NT2/D1 (cell line): ENCODE measurements around the gene DPP9.

Source experiments
- DNase-seq: peaks from one replicate; pipeline ENCODE4 v3.0.0-alpha.2; 2011; ENCODE audit warnings: low read depth, low spot score
- H3K27me3 ChIP-seq: 2 replicates; pipeline ENCODE4 v1.6.0; 2011; ENCODE audit warnings: mild to moderate bottlenecking; ENCODE audit not compliant: insufficient read length, insufficient read depth
- H3K36me3 ChIP-seq: 2 replicates; pipeline ENCODE4 v1.6.1; 2011; ENCODE audit warnings: mild to moderate bottlenecking, low read length, mixed read lengths; ENCODE audit not compliant: insufficient read depth, insufficient read length
- H3K4me1 ChIP-seq: 2 replicates; pipeline ENCODE4 v1.5.1; 2011; ENCODE audit not compliant: insufficient read depth, insufficient read length
- H3K4me3 ChIP-seq: 2 replicates; pipeline ENCODE4 v1.5.1; 2011; ENCODE audit warnings: low read depth; ENCODE audit not compliant: insufficient read length
- H3K9ac ChIP-seq: 2 replicates; pipeline ENCODE4 v1.6.0; 2011; ENCODE audit warnings: low read depth; ENCODE audit not compliant: insufficient read length
- H3K9me3 ChIP-seq: 2 replicates; pipeline ENCODE4 v1.5.1; 2011; ENCODE audit warnings: mild to moderate bottlenecking, low read length; ENCODE audit not compliant: insufficient read depth
- SUZ12 ChIP-seq: IDR thresholded peaks from 2 replicates; pipeline ENCODE4 v1.6.1; 2011; ENCODE audit not compliant: insufficient read length, insufficient read depth; ENCODE audit errors: extremely low read depth
- YY1 ChIP-seq: IDR thresholded peaks from 2 replicates; pipeline ENCODE4 v1.6.1; 2011; ENCODE audit not compliant: insufficient read length, insufficient read depth
- ZNF274 ChIP-seq: IDR thresholded peaks from 2 replicates; pipeline ENCODE4 v1.6.1; 2011; ENCODE audit warnings: mild to moderate bottlenecking, low read depth, low read length

The DPP9 gene

GRCh38 chr19:4647676-4648644, 75.7 kb downstream of the DPP9 start:
- DNase-seq = no peak
- H3K9ac ChIP-seq = peak overlapping the region; percentile 57
- peaks cover 20% of the 10 kb centered on the region for H3K4me1 ChIP-seq
- H3K36me3 ChIP-seq = peaks cover 22% of the 10 kb centered on the region
- no peaks in the 10 kb centered on the region for H3K9me3 ChIP-seq
- no peak overlapping the region for H3K4me3 ChIP-seq
- no peak for TF ChIP-seq ZNF274
- no peak for TF ChIP-seq YY1
- TF ChIP-seq SUZ12 = no peak
- no peaks in the 10 kb centered on the region for H3K27me3 ChIP-seq

- H3K9me3 ChIP-seq = no peaks in the 10 kb centered on the region
- peaks cover 20% of the 10 kb centered on the region for H3K4me1 ChIP-seq
- H3K27me3 ChIP-seq = no peaks in the 10 kb centered on the region
- peaks cover 9% of the 10 kb centered on the region for H3K36me3 ChIP-seq
- H3K4me3 ChIP-seq = no peak overlapping the region
- no peak for DNase-seq
- TF ChIP-seq ZNF274 (no peak), YY1 (no peak), SUZ12 (no peak)
- H3K9ac ChIP-seq = no peak overlapping the region
Measured at GRCh38 chr19:4645718-4646117, 77.9 kb downstream of the DPP9 start.

- Histone ChIP-seq H3K36me3 (peaks cover 2% of the 10 kb centered on the region), H3K4me3 (no peak overlapping the region), H3K4me1 (peaks cover 14% of the 10 kb centered on the region), H3K9me3 (no peaks in the 10 kb centered on the region), H3K9ac (no peak overlapping the region), H3K27me3 (no peaks in the 10 kb centered on the region)
- TF ChIP-seq ZNF274 (no peak), SUZ12 (no peak), YY1 (no peak)
- DNase-seq = no peak
Measured at GRCh38 chr19:4642625-4643024, 81.0 kb downstream of the DPP9 start.

- no peaks in the 10 kb centered on the region for H3K9me3 ChIP-seq
- no peak for DNase-seq
- peaks cover 11% of the 10 kb centered on the region for H3K27me3 ChIP-seq
- no peak overlapping the region for H3K4me3 ChIP-seq
- no peak overlapping the region for H3K9ac ChIP-seq
- H3K4me1 ChIP-seq = peaks cover 18% of the 10 kb centered on the region
- peaks cover 2% of the 10 kb centered on the region for H3K36me3 ChIP-seq
- TF ChIP-seq ZNF274 = no peak
- TF ChIP-seq SUZ12 = no peak
- no peak for TF ChIP-seq YY1
Measured at GRCh38 chr19:4641132-4641531, 82.5 kb downstream of the DPP9 start.

- DNase-seq = no peak
- H3K27me3 ChIP-seq = peaks cover 11% of the 10 kb centered on the region
- H3K9me3 ChIP-seq = no peaks in the 10 kb centered on the region
- TF ChIP-seq ZNF274 (no peak), YY1 (no peak), SUZ12 (no peak)
- H3K9ac ChIP-seq = peak overlapping the region; percentile 88
- peaks cover 2% of the 10 kb centered on the region for H3K36me3 ChIP-seq
- peaks cover 18% of the 10 kb centered on the region for H3K4me1 ChIP-seq
- peak overlapping the region; percentile 85 for H3K4me3 ChIP-seq
Measured at GRCh38 chr19:4640247-4641000, 83.2 kb downstream of the DPP9 start.

- Histone ChIP-seq H3K36me3 (peaks cover 2% of the 10 kb centered on the region), H3K4me1 (peaks cover 18% of the 10 kb centered on the region), H3K4me3 (peak overlapping the region; percentile 85), H3K9ac (peak overlapping the region; percentile 88), H3K9me3 (no peaks in the 10 kb centered on the region), H3K27me3 (peaks cover 11% of the 10 kb centered on the region)
- no peak for DNase-seq
- TF ChIP-seq ZNF274 = no peak
- TF ChIP-seq YY1 = no peak
- TF ChIP-seq SUZ12 = no peak
Measured at GRCh38 chr19:4639531-4640246, 84.0 kb downstream of the DPP9 start.
